Measurements from ENCODE around the gene VSIG2.
A peak's percentile ranks its signal among the peaks of the same experiment; 100 is the strongest.

Gene VSIG2

DNA sequence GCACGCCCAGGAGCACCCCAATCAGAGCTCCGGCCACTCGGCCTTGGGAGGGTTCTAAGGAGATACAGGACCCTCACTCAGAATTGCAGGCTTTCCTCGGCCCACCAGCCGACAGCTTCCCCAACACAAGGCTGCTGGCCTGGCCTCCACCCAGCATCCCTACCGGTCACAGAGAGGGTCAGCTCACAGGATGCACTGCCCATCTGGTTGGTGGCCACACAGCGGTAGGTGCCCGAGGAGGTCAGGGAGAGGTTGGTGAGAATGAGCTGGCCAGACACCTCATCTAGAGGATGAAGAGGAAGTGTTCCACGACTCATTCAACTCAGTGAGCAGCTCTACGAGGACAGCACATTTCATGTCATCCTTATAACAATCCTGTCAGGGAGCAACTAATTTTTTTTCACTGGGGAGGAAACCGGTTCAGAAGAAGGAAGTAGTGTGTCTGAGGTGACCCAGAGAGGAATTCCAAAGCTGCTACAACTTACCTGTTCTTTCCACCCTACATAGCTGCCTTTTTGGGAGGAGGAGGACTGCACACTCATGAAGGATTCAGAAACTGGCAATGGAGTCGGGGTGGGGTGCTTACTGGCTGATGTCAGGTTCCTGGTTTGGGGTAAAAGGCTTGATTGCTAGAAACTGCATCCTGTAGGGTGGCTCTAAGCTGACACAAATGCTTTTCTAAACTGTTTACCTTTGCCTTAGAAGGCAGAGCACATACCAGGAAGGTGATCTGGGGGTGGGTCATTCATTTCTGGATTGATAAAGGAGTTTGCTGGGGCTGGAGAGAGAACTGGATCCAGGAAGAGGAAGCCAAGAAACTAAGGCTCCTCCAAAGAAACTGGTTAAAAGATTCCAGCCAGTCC is 3.3 kb downstream of the VSIG2 start:
- no peak for DNase-seq (ENCODE audit: low spot score)

DNA sequence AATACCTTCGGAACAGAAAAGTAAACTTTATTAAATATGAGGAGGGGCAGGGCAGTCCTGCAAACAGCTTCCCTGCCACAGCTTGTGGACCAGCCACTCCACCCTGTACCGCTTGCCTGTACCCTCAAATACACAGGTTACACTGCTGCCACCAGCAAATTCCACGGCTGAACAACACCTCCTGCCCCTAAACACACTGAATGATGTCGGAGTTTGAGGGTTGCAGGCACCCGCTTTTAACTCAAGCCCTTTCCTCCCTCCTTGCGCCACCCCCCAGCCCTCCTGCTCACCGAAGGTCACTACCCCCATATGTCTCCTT is 4.0 kb downstream of the VSIG2 start:
- no peak for DNase-seq (ENCODE audit: low spot score)

DNA sequence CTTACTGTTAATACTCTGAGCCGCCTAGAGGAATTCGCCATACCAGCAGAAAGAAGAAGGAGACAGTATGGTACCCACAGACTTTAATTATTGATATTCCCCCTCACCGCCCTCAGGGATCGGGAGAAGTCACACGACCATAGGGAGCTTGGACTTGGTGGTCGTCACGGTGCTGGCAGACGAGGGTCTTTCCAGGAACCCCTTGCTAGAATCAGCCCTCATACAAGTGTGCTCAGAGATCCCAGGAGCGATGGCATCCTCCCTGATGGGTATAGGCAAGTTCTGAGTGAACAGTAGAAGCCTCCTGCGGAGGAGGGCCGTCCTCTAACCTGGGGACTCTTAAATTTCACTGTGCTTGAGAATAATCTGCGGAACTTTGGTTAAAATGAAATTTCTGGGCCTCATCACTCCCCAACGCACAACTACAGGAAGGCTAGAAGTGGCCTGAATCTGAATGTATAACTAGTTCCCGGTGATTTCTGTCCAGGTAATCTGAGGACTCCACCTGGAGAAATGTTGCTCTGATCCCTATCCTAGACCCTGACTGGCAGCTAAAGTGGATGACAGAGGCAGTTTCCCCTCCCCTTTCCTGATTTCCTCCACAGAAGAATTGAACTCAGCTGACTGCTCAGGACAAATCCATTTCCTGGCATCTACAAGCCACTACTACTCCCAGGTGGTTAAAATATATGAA is 4.5 kb downstream of the VSIG2 start:
- no peak for DNase-seq (ENCODE audit: low spot score)

DNA sequence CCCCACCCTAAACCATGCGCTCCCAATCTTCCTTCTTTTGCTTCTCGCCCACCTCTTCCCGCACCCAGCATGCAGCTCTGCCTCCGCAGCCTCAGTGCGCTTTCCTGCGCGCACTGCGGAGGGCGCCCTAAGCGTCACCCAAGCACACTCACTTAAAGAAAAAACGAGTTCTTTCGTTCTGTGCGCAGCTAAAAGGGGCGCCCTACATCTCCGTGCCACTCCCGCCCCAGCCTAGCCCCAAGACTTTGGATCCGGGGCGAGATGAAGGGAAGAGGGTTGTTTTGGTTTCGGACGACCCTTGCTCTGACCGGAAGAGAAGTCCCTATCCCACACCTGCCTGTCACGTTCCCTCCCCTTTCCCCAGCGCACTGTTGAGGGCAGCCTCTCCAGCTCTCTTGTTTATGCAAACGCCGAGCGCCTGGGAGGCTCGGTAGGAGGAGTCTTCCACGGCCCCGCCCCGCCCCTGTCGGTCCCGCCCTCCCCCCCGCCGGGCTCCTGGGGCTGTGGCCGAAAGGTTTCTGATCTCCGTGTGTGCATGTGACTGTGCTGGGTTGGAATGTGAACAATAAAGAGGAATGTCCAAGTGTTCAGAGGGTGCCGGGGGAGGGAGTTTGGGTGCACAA is 5.3 kb downstream of the VSIG2 start:
- DNase-seq (ENCODE audit: low spot score) = peak; percentile 83

DNA sequence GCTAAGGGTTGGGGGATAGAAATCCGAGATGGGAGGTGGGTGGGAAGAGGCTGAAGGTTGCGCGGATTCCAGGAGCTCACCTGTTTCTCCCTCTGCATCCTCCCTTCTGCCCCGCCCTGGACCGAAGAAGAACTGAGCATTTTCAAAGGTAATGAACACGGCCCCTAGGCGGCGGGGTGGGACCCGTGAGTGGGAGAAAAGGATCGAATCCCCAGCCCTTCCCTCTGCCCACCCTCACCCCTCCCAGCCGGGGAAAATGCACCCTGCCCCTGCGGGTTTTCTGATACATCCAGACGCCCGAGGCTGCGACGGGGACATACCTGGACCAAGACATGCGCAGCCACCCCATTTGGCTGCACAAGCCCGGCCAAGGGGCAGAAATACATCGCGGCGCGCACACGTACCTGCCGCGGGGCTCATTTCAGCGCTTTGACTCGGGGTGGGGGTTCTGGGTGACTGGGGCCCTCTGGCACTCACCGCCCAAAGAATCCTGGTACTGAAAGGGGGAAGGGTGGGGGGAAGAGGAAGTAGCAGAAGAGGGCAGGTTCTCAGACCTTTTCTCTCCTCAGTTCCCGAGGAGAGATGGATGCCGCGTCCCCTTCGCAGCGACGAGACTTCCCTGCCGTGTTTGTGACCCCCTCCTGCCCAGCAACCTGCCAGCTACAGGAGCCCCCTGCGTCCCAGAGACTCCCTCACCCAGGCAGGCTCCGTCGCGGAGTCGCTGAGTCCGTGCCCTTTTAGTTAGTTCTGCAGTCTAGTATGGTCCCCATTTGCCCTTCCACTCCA is 6.0 kb downstream of the VSIG2 start:
- no peak for DNase-seq (ENCODE audit: low spot score)

DNA sequence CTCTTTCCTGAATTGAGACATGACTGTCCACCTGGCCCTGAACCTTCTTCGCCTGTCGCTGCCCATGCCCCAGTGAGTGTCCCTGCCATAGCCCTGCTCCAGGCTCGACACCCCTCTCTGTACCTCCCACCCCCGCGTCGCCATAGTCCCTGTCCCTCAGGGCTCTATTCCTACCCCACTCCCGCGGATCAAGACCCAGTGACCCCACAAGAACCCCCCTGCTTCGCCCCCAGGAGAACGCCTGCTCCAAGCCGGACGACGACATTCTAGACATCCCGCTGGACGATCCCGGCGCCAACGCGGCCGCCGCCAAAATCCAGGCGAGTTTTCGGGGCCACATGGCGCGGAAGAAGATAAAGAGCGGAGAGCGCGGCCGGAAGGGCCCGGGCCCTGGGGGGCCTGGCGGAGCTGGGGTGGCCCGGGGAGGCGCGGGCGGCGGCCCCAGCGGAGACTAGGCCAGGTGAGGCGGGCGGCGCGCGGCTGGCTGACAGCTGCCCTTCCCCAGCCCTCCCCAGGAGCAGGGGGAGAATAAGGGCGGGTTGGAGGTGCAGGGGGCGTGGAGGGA is 6.7 kb downstream of the VSIG2 start:
- DNase-seq (ENCODE audit: low spot score) = no peak

DNA sequence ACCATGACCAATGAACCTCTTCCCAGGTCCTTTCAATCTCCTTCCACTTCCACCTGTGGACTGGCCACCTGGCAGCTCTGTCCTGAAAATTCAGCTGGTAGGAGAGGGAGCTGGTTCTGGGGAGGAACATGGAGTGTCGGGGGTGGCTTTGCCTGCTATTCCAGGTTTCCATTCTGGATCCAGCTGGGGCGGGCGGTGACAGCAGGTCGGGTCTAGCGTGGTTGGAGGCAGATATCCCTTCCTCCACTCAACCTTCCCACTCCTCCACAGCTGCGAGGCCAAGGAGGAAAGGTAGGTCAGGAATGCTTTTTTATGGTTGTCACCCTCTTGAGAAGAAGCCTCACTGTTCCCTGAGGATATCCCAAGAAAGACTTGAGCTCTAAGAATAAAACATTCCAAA is 9.0 kb downstream of the VSIG2 start:
- no peak for DNase-seq (ENCODE audit: low spot score)

DNA sequence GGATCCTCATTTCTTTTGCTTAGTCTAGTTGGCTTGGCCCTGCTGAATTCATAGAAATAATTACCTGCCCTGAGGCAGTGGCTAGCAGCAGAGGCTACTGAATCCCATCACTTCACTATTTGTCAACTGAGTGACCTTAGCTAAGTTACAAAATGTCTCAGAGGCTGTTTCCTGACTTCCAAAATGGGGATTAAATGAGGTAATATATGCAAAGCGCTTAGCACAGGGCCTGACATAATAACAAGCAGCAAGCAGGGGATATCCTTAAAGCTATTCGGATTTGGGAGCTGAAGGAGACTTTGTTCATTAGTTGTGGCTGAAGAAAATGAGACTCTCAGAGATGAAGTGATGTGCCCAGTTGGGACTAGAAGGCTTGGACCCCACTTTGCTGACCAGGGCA is 9.5 kb downstream of the VSIG2 start:
- DNase-seq (ENCODE audit: low spot score) = no peak

DNA sequence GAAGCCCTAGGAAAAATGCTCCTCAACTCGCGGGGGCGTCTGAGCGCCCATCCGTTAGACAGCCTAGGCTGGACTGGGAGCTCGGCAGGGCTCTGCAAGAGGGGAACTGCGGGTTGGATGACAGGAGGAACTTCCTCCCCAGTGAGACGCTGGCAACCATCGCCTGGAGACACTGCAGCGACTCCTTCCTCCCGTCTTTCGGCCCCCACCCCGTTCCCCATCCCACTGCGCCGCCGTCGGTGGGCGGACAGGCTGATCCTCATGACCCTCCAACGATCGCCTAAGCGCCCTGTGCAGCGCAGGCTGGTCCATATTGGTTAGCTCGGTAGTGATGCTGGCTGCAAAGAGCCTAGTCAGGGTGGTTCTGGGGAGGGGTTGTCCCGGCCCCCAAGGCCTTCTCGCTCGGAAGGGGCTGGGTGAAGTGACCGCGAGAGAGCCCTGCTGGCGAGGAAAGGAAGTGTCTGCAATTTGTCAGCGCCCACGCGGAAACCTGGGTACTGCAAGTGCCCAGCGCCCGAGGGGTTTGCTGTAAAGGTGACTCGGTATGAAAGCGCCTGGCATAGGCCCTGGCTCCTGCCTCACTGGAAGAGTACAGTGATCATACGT is 11.7 kb downstream of the VSIG2 start:
- peak; percentile 73 for DNase-seq (ENCODE audit: low spot score)

DNA sequence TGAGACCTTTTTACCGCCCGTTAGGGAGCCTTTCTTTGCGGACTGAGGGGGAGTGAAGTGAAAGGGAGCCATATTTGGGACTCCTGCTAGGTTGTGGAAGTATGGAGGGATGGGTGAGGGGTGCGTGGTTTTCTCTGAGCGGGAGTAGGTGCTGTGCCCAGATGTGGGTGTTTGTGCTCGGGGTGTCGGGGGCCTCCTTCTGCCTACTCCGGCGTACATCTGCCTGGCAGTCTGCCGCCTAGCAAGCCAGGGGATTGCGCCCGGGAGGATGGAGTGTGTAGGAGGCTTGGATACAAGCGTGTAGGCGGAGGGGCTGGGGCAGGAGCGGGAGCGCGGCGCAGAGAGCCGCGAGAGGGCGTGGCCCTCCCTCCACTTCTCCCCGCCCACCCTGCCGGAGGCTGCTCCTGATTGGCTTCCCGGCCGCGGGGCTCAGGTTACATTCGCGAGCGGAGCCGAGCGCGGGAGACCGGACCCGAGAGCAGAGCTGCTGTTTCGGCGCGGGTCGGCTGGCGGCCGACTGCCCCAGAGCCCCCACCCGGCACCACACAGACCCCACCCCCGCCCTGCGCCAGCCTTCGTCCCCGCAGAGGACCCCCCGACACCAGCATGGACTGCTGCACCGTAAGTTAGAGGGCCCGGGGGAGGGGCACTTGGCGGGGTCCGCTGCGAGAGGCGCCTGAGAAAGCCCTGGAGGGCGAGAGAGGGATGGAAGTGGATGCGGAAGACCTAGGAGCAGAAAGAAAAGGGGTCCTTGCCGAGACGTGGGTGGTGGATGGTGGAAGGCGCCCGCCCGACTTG is 12.4 kb downstream of the VSIG2 start, which contains the start of gene NRGN:
NRGN (plus strand) TSS at position 464 of the 798 bp plus-strand sequence; CDS start at position 607, 143 bp downstream.
- DNase-seq (ENCODE audit: low spot score) = peak; percentile 96

DNA sequence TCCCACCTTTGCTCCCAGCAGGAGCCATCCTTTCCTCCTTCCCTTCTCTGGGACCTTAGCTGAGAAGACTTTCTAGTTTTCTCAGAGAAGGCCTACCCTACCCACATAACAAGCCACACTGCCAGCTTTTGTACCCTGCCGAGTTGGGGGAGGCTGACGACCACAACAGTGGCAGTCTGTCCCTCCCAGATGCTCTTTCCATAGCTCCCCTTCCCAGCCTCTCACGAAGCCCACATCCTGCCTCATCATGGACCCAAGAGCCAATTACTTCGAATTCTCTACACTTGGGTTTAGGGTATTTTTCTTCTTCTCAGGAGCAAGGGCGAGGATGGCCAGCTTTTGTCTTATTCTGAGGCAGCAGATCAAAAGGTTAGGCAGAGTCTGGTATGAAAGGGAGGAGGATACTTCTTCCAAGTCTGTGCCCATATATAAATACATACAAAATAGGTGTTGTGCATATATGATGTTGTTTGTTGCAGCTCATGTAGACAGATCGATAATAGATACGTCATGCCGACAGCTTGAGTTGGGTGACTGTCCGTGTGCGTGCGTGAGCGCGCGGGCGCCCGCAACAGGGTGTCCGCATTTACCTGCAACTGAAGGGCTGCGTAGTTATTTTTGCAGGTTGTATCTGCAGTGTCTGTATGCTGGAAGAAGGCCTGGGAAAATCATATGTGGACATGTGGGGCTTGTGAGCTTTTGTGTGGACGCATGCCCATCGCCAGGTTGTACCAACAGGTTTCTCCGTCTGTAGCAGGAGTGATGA is 13.2 kb downstream of the VSIG2 start:
- DNase-seq (ENCODE audit: low spot score) = no peak

DNA sequence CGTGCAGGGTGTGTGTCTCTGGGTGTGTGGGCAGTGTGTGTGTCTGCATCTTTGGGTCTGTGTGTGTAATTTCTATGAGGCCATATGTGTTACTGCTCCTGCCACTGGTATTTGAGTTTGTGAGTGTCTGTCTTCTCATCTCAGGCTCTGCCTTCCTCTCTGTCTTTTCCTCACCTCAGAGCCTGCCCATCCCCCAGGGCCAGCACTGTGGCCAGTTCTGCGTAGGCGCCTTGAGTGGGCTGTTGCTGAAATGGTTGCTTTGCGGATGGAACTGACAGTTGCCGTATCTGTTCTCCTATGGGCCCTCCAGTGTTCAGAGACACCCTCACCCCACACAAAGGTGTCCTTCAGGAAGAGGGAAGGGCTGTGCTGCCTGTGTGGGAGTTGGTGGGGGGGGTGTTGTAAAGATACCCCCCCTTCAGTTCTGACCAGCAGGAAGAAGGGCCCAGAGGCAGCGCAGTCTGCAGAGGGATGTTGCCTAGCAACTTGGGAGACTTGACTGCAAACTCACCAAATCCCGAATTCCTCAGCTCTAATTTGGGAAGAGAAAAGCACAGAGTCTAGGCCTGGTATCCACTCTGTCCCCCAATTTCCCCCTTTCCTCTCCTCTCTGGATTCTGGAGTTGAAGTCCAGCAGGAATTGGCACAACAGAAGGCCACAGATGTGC is 14.3 kb downstream of the VSIG2 start:
- no peak for DNase-seq (ENCODE audit: low spot score)

DNA sequence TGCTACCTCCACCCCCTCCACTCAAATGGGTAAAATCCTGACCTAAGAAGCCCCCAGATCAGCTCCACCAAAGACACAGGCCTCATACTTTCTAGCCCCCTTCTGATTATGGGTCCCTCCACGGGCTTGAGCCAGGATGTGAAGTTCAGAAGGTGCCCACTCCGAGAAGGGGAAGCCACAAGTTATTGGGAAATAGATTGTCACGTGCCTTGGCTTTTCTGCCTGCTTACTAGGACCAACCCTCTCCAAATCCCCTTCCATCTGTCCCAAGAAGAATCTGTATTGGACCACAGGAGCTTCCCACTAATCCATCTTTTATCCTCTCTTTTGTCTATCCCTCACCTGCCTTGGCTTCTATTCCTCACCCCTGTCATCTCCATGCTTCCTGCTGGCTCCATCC is 15.3 kb downstream of the VSIG2 start:
- DNase-seq (ENCODE audit: low spot score) = no peak

DNA sequence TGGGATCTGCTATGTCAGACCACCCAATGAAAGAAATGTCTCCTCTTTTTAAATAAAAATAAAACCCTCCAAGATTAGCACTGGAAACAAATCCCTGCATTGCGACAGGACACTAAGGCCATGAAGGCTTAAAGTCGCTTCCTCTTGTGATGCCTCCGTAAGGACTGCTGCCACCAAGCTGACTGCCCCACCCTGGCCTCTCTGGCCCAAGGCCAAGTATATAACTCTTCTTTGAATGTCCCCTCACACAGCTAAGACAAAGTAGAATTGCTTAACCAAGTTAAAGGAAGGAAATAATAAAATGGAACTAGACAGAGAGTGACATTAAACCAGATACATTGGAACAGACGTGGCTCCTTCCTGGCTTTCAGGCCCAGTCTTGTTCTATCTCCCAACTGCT is 19.8 kb downstream of the VSIG2 start:
- DNase-seq (ENCODE audit: low spot score) = no peak

DNA sequence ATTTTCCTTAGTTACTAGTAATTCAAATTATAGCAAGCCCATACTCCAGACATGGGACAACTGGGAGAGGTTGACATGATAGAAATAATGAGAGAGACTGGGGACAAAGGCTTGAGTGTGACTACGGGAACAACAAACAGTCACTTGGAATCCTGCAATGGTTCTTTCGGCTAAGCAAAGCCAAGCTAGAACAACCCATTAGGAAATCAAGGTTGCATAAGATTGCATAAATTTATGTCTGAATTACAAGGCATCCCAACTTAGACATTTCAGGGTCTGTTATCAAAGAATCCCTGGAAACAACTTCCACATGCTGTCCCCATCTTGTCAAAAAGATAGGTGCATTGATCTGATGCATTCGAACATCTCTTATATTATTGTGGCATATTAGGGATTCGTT is 22.5 kb downstream of the VSIG2 start:
- no peak for DNase-seq (ENCODE audit: low spot score)

DNA sequence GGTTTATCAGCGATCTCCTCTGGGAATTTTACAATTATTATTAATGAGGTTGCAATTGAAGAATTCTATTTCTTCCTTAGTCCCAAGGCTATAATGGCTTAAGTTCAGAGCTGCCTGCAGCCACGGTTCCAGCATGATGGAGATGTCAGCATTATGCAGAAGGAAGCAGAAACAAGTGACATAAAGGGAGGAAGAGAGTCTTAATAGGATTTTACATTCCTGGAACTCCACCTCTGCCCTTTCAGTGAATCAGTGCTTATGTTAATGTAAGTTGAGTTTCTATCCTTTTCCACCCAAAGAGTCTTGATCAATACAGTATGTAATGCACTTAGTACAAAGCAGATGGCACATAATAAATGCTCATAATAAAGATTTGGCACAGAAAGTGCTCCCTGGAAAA is 23.9 kb downstream of the VSIG2 start:
- DNase-seq (ENCODE audit: low spot score) = no peak

DNA sequence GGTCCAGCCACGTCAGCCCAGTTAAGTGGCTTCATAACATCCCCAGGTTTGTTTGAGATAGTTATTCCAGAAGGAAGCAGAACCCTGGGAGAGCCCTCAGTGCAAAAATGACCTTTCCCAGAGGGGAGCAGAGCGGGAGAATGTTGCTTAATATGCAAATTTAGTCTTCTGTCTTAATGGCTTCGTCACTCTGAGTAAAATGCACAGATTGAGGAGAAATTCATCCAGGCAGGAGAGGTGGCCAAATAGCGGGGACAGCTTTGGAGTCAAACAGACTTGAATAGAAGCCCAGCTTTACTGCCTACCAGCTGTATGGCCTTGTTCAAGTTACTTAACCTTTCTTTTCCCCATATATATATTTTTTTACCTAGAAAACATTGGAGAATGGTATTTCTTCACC is 24.6 kb downstream of the VSIG2 start:
- DNase-seq (ENCODE audit: low spot score) = no peak

DNA sequence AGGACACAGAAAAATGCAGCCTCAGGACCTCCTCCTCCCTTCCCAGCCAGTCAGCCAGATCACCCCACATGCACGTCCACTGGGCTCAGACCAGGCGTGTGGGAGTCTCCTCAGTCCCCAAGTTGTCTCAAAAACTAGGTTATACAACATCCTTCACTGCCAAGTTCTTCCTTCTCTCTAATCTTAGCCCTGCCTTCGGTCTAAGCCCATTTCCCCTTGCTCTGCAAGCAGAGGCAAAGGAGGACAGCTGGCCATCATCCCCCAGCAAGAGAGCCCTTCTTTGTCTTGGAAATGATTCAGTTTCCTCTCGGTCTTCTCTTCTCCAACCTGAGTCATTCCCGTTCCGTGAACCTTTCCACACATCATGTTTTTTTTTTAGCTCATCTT is 26.3 kb downstream of the VSIG2 start:
- no peak for DNase-seq (ENCODE audit: low spot score)

DNA sequence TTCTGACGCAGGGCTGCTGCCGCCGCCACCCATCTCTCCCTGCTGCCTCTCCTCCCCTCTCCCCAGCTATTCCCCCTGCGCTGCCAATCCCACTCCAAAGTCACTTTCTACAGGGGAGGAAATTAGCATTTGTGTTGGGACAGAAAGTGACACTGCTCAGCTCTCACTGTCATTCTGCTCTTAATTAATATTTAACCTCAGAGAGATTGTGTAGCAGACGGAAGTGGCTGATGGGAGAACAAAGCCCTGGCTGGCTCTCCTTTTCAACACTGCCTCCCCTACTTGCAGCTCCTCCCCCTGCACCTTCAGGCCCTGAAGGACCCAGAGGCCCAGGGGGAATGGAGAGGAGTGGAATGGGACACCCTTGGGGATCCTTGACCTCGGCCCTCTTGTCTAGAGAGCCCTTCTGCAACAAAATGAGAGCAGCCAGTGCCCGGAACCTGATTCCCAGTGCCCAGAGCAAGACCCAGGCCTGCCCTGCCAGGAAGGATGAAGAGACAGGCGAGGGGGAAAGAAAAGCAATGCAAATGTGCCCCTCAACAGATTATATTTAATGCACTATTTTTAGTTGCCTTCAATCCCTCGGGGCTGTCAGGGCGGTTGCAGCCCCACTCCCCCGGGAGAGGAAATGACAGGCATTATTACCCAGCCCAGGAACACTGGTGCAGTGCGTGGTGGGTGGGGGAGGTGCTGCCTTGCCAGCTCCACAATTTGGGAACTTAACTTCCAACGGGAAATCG is 26.9 kb downstream of the VSIG2 start:
- DNase-seq (ENCODE audit: low spot score) = no peak
